NCI-H774 (cell line): ENCODE results near the gene RAB24.
"Not testable (repeated sequence)": the region's sequence is repeated elsewhere in the genome, so short reads cannot be mapped to it uniquely, and the experiment has no call there.

Source experiments
- DNase-seq: peaks from one replicate; lab custom pipeline; 2025; lab: John Stamatoyannopoulos, UW

Gene RAB24

GRCh38 chr5:177293819-177294581, 9.5 kb downstream of the RAB24 start:
- no peak for DNase-seq

- DNase-seq: no peak
These were observed 11.8 kb downstream of the RAB24 start for GRCh38 chr5:177291735-177292134.

DNA sequence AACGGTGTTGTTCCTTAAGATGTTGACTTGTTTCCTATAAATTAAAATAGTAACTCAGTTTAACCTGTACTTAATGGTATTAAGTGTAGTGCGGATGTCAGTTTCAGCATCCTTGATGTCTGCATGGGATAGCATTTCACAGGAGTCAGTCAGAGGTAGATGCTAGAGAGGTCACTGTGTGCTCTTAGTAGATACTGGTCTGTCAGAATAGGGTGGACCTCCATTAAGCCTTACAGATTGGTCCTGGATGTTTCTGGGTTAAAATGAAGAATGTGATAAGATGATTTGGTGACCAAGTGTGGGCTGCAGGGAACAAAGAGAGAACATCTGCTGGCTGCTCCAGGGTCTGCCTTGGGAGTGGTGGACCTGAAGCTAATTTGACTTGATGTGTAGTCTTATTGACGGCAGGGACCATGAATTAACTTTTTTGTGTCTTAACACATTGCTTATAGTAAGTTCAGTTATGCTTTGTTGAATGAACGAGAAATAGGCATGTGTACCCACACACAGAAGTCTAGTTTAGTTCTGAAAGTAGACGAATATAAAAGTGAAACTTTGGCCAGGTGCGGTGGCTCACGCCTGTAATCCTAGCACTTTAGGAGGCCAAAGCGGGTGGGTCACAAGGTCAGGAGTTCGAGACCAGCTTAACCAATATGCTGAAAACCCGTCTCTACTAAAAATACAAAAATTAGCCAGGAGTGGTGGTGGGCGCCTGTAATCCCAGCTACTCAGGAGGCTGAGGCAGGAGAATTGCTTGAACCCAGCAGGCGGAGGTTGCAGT, 12.5 kb downstream of the RAB24 start:
- DNase-seq: no peak

DNA sequence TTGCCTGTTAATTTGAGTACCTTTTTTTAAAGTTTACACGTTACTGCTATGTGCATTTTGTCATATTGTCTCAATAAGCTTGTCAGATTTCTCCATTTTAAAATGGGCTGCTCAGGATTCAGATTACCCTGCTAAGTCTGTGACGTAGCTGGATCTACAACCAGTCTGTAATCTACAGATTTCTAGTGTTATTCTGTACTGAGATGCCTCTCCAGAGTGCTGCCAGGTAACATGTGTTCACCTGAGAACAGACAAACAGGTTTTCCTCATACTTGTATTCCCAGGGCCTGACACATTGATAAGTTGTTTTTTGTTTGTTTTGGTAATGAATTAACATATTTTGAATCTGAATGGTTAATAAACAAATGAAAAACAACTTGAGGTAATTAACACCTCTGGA, 15.3 kb downstream of the RAB24 start:
- DNase-seq: no peak

- no peak for DNase-seq
These were observed 26.6 kb downstream of the RAB24 start for GRCh38 chr5:177276886-177277285.

DNA sequence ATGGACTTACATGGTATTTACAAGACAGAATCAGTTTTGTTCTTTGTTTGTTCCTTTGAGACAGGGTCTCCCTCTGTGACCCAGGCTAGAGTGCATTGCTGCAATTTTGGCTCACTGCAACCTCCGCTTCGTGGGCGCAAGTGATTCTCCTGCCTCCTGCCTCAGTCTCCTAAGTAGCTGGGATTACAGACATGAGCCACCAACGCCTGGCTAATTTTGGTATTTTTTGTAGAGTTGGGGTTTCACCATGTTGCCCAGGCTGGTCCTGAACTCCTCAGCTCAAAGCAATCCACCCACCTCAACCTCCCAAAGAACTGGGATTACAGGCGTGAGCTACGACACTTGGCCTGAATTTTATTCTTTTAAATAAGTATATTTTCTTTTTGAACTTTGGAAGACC, 27.6 kb downstream of the RAB24 start:
- no peak for DNase-seq

DNA sequence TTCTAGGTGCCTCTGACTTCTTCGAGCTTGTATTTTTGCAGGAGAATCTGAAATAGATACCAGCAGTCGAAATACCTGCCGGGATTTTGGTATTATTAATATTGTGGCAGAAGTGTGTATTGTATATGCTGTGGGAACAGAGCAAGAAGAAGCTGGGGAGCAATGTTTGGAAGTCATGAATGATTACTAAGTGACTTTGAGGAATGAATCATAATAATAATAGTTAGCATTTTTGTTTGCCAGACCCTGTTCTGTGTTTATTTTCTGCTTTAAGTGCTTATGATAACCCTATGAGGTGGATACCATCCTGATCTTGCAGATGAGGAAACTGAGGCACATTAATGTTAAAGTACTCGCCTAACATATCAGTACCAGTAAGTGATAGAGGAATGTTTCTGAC, 32.4 kb downstream of the RAB24 start:
- DNase-seq: no peak

GRCh38 chr5:177270653-177271052, 32.9 kb downstream of the RAB24 start:
- no peak for DNase-seq

DNA sequence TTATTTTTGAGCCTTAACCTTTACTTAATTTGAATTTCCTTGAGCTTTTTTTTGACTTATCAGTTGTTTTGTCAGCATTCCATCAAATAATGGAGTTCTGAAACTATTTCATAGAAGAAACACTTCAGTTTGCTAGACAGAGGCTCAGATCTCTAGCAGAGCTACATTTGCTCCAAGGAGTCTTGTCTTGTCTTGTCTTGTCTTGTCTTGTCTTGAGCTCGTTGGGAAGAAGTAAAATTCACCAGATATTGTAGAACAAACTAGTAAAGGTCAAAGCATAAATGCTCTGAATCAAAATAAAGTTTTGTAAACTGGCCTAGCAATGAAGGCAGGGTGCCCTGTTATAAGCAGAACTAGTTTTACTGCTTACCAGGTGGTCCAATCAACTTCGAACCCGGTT, 33.5 kb downstream of the RAB24 start:
- no peak for DNase-seq

GRCh38 chr5:177269232-177269895, 34.2 kb downstream of the RAB24 start:
- no peak for DNase-seq

DNA sequence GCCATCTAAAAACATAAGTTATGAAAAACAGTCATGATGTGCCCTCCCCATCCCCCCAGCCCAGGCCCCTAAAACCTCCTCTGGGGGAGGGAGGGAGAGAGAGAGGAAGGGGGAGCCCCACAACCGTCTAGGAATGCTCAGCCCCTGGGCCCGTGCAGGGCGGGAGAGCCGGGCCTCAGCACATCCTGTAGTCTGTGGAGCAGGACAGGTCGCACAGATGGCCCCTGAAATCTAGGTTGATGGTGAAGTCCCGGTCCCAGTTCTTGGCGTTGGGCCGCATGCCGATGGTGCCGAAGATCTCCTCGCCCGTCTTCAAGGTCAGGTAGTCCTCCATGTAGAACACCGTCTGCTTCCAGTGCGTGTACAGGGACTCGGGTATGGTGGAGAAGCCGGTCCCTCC, 38.1 kb downstream of the RAB24 start:
- no peak for DNase-seq

GRCh38 chr5:177264178-177264577, 39.3 kb downstream of the RAB24 start:
- DNase-seq: no peak

GRCh38 chr5:177261510-177261909, 42.0 kb downstream of the RAB24 start:
- no peak for DNase-seq

DNA sequence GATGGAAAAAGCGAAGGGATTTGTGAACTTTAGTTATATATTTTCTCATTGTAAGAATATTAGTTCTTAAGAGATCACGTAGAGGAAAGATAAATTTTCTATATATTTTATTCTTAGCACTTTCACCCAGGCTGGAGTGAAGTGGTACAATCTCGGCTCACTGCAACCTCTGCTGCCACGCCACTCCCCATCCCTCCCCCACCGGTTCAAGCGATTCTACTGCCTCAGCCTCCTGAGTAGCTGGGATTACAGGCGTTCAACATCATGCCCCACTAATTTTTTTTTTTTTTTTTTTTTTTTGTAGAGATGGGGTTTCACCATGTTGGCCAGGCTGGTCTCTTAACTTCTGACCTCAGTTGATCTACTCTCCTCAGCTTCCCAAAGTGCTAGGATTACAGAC, 42.6 kb downstream of the RAB24 start:
- DNase-seq: no peak

DNA sequence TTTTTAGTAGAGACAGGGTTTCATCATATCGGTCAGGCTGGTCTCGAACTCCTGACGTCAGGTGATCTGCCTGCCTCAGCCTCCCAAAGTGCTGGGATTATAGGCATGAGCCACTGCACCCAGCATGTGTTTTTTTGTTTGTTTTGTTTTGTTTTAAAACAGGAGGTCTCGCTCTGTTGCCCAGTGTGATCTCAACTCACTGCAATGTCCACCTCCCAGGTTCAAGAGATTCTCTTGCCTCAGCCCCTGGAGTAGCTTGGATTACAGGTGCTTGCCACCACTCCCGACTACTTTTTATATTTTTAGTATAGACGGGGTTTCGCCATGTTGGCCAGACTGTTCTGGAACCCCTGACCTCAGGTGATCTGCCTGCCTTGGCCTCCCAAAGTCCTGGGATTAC, 44.8 kb downstream of the RAB24 start:
- DNase-seq: not testable (repeated sequence)

- no peak for DNase-seq
These were observed 47.2 kb downstream of the RAB24 start for GRCh38 chr5:177256296-177256695.

GRCh38 chr5:177253252-177253651, 50.3 kb downstream of the RAB24 start:
- DNase-seq: no peak
